NCI-H345 treated with DMSO at 0.1 percent for 48 hours (cell line): ENCODE results near the gene KCNK5.

Experiments
- DNase-seq: peaks from one replicate; lab custom pipeline; 2025; ENCODE audit not compliant: unreplicated experiment; lab: John Stamatoyannopoulos, UW

Gene KCNK5

DNA sequence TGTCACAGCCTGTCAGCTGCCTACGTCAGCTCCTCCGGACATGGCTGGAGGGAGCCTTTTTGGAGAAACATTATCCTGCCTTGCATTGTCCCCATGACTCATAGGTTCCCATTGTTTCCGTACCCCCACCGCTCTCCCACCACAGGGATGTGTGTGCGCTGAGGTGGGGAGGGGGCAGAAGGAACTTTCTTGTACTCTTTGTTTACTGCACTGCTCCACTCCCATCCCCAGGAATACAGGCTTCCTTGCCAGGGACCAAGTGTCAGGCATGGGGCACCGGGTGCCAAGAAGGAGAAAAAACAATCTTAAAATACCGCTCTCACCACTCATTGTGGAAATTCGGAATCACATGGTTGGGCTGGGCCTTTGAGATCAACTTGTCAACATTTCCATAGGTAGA is 51.0 kb downstream of the KCNK5 start:
- no peak for DNase-seq

DNA sequence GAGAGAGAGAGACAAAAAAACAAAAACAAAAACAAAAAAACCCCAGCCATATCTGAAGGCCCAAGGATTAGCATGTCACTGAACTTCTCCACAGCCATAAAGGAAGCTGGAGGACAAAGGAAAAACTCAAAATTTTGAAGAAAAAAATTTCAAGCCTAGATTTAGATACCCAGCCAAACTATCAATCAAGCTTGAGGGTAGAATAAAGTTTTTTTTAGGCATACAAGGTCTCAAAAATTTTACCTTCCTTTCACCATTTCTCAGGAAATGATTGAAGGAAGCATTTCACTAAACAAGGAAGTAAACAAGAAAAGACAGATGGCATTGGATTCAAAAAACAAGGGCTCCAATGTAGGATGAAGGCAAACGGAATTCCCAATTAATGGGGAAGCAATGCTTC is 52.1 kb downstream of the KCNK5 start:
- no peak for DNase-seq

DNA sequence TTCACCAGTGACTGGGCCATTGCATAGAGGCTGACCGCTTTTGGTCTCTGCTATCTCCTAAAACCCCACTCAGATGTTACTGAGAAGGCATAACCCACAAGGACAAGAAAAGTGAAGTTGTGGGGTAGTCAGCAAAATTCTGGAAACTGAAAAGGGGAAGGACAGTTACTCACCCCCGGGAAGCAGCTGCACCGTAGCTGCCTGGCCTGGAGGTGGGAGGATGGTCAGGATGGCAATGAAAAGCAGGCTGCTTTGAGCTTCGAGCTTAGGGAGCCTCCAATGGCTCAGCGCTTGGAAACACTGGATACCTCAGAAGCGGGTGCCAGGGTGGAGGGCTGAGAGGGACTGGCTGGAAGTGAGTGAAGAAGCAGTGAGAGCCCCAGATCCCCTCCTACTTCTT is 56.0 kb downstream of the KCNK5 start:
- no peak for DNase-seq

DNA sequence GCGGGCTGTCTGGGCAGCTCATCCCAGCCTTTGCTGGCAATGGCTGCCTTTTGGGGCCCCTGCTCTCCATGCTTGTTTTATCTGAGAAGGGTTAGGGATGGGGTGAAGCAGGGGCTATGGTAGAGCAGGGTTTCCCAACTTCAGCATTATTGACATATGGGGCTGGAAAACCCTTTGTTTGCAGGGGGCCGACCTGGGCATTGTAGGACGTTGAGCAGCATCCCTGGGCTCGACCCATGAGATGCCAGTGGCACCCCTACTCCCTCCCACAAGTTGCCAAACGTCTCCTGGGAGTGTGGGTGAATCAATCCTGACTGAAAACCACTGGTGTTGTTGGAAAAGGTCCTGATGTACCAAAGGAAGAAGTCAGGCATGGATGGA is 56.9 kb downstream of the KCNK5 start:
- no peak for DNase-seq

DNA sequence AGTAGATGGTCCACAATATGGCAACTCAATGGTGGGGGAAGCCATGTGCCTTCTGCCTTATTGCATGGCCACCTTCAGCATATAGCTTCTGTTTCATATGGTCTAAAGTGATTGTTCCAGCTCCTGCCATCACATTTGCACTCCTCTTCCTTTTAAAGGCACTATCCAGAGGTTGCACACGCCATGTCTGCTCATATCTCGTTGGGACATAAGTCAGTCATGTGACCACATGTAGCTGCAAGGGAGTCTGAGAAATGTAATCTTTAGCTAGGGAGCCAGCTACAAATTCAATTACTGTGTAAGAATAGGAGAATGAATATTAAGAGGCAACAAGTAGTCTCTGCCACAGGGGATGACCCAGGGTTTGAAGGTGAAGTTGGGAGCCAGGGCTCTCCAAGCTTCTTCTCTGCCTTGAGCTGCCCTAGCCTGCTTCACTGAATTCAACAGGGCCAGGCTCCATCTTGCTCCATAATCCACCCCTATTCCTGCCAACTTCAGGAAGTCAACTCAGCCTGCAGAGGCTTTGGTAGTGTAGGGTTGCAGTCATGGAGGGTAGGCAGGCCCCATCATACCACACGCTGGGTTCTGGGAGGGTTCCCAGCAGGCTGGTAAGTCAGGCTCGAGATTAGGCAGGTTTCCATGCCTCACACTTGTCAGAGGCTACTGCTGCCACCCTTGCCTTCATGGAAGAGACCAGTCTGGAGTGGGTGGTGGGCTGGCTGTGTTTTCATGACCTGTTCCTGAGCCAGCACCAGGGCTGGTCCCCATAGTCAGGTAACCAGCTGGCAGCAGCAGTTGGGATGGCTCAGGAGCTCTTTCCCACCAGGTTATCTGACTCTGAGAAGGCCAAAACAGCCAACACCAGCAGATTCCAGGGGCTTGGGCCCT is 57.5 kb downstream of the KCNK5 start:
- DNase-seq, result no peak

GRCh38 chr6:39170860-39171259 is 58.4 kb downstream of the KCNK5 start:
- no peak for DNase-seq

DNA sequence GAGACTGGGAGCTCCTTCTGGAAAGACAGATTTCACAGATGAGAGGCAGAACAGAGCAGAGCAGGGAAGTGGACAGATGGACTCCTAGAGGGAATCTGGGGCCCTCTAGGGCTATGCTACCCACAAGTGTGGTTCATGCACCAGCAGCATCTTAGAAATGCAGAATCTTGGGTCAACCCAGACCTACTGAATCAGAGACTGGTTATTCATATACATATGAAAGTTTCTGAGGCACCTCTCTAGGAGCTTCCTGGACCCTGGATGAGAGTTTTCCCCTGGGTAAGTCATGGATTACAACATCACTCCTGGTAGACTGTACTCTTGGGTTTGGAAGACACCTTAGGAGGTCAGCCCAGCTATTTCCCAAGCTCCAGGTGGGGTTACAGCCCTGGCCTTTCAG is 58.9 kb downstream of the KCNK5 start:
- DNase-seq, result no peak

DNA sequence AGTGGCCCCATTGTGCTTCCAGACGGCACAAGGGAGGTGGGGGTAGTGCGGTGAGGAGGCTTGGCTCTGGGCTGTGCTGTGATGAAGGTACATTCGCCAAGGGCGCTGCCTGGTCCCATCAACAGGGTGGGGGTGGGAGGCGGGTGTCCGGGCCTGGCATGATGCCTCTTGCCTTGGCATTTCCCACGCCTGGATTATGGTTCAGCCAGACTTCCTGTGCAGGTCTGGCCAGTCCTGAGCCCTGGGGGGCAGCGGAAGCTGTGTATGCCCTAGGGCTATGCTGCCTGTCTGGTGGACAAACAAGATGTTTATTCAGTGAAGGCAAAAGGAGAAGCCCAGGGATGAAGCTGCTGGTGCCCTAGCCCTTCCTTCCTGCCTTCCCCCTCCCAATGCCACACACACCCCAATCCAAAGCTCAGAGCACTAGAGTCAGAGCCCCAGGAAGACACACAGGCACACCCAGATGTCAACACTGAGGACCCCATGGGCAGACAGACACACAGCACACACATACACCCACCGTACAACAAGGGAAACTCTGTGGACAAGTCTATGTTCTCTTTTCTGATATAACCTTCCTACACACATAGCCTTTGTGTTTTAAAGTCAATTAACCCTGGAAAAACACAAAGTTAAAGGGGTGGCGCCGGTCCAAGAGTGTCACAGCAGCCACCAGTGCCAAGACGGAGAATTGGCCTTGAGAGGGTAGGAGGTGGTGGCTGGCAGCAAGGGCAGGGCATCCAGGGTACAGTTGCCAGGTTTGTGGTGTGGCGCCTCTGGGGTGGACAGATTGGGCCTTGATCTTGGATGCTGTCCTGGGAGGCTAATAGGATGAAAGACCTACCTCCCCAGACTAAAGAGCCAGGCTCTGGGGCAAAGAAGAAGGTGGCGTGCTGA is 59.6 kb downstream of the KCNK5 start:
- DNase-seq, result no peak

- no peak for DNase-seq
These were observed 61.2 kb downstream of the KCNK5 start for GRCh38 chr6:39167866-39168625.

GRCh38 chr6:39167321-39167720 is 62.0 kb downstream of the KCNK5 start:
- no peak for DNase-seq

- no peak for DNase-seq
These were observed 62.4 kb downstream of the KCNK5 start for GRCh38 chr6:39166912-39167290.

- peak; percentile 77 for DNase-seq
These were observed 62.9 kb downstream of the KCNK5 start for GRCh38 chr6:39166189-39166911.

- DNase-seq, result no peak
These were observed 71.8 kb downstream of the KCNK5 start for GRCh38 chr6:39157511-39157910.

- no peak for DNase-seq
These were observed 72.5 kb downstream of the KCNK5 start for GRCh38 chr6:39156801-39157200.

- DNase-seq, result no peak
These were observed 74.6 kb downstream of the KCNK5 start for GRCh38 chr6:39154705-39155104.

DNA sequence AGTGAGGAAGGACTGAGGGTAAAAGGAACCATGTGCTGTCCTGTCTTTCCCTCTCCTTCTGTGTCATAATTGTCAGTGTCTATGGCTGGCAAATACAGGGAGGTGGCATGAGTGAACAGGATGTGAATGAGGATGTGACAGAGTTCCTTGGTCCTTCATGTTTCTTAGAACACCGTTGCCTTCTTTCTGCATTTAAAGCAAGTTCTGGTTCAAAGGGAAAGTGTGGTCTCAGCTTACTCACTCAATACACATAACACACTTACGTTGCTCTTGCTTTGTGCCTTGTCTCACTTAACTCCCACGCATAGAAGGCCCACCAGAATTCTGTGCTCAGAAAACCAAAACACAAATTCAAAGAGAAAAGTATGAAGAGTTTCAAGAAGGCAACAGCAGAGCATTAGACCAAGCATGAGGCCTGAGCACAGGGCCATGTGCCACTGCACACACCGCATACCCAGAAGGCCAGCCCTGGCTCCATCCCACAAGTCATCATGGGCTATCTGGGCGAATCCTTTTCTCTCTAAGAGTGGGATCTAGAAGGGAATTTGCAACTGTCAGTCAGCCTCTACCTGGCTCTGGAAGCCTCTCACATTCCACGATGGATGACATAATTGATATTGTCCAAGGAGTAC is 75.4 kb downstream of the KCNK5 start:
- no peak for DNase-seq

DNA sequence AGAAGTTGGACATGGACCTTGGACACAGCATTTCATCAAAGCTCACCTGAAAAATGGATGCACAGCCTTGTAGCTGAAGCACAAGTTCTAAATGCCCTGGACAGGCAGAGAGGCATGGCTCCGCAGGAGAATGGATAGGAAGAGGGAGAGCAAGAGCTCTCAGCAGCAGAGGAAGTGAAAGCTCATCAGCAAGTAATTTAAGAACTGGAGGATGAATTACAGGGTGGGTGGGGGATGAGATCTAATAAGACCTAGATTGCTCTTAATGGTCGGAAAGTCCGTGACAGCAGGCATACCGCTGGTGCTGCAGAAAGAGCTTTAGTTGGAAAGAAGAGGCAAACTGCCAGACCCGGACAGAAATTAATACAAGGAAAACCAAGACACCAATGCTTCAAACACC is 77.0 kb downstream of the KCNK5 start:
- DNase-seq, result no peak

DNA sequence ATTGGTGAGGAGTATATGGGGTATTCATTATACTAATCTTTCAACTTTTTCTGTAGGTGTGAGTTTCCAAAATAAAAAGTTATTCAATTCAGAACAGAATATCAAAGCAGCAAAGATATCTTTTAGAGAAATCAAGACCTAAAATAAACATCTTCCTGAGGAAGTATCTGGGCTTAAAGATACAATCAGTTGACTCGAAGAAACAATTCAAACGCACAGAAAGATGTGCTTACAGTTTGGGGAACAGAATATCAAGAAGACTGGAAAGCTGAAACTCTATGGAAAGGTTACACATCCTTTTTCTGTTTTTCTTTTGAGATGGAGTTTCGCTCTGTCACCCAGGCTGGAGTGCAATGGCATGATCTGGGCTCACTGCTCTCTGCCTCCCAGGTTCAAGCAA is 78.1 kb downstream of the KCNK5 start:
- DNase-seq, result no peak

DNA sequence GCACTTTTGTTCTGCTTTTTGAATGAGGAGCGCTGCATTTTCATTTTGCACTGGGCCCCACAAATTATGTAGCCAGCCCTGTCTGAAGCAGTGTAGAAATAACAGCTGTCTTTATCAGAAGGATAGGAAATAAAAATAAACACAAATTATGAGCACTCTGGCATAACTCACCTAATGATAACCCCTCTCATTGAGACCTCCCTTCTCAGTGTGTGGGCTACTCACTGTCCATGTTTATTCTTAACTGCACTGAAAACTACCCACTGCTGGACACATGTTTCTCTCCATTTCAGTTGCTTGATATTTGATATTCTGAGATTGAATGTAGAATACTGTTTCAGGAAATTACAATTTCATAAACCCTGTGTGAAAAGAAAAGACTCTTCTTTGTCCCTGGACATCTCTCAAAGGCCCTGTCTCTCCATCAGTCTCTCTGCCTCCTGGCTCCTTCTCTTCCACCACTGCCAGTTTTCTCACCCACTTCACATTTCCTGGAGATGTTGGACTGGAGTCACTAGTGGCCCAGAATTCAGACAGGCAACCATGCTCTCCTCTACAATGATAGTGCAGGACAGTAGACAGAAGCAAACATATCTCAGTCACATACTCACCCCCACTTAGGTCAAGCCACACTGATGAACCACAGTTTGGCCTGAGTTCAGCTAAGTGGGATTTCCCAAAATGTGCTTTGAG is 84.6 kb downstream of the KCNK5 start:
- DNase-seq, result no peak
